GM21619 (cell line): Measurements from ENCODE around the gene MYO1D.
"Not testable (repeated sequence)": the region's sequence is repeated elsewhere in the genome, so short reads cannot be mapped to it uniquely, and the experiment has no call there.

ENCODE experiments used
- ATAC-seq: cut with Tn5 transposase; IDR thresholded peaks from one replicate; pipeline ENCODE4 v1.9.1; 2021; ENCODE audit not compliant: unreplicated experiment

Gene MYO1D

DNA sequence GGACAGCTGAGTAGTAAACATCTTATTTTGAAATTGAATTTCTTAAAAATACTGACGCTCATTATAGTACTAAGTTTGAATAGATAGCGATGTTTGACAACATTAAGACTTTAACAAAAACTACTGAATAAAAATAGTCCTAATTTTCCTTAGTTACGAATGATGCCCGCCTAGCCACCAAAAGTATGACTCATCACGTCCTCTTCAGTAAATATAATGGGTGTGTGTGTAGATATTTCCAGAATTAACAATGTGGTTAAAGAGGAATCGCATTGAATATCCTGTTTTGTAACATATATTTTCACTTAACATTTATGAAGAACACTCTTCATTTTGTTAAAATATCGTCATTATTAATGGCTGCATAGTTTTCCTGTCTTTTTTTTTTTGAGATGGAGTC is 187.6 kb downstream of the MYO1D start:
- ATAC-seq, result no peak

DNA sequence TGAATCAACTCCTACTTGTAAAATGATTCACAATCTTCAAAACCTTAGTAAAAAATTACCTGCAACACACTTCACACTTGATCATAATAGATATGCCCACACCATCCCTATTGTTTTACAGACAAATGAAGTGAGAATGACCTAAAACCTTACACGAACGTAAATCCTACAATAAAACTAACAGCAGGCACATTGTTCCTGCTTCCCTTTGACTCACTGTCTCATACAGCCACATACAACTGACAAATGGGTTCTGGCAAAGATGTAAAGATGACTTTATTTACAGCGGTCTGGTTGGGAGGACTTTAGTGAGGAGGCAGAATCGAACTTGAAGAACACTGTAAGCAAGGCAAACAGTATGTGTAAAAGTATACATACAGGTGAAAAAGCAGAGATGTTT is 188.7 kb downstream of the MYO1D start:
- ATAC-seq, result no peak

DNA sequence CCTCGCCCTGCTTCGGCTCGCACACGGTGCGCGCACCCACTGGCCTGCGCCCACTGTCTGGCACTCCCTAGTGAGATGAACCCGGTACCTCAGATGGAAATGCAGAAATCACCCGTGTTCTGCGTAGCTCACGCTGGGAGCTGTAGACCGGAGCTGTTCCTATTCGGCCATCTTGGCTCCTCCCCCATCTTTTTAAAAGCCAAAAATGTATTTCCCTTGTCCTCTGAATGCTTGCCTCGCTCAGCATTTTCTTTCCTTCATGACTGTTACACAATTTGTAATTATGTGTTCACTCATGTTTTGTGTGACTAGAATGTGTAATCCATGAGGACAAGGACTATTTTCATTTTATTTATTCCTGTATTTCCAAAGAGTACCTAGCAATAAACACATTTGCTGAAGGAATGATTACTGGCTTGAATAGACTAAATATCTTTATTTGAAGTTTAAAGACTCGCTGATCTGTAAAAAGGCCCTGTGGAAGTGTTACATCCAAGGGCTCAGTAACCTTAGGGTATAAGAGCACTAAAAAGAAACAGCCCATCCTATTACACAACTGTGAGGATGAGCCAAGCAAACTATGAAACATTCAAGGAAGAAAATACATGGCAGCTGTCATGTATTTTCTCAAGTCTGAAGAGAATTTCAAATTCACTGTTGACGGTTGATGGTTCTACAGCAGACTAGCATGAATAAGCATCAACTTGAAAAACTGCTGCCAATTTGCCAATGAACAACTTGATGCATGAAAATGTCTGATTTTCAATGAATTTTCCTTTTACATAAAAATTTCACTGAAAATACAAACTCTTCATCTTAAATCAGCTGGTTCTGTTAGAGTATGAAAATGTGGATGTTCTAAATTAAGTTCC is 192.6 kb downstream of the MYO1D start:
- ATAC-seq, result no peak

GRCh38 chr17:32673964-32674363 is 203.0 kb downstream of the MYO1D start:
- ATAC-seq, result no peak

GRCh38 chr17:32672711-32673110 is 204.2 kb downstream of the MYO1D start:
- ATAC-seq, result no peak

DNA sequence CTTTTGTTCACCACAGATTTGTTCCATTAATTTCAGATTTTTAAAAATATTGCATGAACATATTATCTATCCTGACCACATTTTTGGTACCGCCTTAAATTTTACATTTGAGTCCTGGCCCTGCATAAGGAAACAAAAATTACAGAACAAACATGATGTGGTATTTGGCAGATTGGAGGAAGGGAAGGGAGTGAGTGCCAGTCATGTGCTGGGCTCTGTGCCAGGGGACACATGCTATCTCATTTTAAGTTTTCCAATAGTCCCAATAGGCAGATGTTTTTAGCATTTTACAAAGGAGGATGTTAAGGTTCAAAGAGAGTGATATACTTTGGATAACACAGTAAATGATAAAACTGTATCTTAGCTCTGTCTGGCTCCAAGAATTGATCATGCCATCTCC is 205.0 kb downstream of the MYO1D start:
- ATAC-seq, result no peak

GRCh38 chr17:32664936-32665583 is 211.9 kb downstream of the MYO1D start:
- ATAC-seq, result no peak

DNA sequence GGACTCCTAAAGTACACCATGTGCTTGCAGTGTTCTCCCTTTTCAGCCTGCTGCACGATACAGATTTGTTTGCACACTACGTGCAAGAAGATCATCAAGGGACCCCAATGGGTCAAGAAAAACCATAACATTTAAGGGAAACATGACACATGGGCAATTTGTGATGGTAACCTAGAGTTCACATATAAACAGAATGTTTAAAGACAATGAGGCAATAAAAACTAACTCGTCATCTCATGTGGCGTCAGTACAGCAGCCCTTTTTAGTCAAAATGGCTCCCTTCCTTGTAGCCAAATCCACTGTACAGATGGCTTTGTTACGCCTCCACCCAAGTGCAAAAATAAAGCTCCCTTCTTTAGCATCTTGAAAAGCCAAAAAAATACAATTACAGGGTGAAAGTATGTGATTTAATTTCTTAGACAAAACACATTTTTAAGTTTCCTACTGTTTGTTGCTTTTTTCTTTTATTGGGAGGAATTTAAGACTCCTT is 216.4 kb downstream of the MYO1D start:
- ATAC-seq, result no peak

DNA sequence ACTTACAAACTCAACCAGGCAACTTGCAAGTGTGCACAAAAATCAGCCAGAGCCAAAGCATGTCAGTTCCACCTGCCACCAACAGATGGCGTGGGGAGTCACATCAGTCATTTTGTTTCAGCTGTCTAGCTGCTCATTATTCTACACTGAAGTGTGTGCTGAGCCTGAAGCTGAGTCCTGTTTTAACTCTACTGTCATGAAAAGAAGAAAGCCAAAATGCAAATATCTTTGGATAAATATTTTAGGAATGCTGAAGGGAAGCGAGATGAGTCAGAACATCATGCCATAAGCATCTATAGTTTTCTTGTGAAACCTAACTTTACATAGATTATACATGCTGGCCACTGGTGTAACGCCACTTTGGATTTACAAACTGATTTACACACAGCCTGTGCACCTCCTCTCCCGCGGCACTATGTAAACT is 217.5 kb downstream of the MYO1D start:
- peak; percentile 53 for ATAC-seq

DNA sequence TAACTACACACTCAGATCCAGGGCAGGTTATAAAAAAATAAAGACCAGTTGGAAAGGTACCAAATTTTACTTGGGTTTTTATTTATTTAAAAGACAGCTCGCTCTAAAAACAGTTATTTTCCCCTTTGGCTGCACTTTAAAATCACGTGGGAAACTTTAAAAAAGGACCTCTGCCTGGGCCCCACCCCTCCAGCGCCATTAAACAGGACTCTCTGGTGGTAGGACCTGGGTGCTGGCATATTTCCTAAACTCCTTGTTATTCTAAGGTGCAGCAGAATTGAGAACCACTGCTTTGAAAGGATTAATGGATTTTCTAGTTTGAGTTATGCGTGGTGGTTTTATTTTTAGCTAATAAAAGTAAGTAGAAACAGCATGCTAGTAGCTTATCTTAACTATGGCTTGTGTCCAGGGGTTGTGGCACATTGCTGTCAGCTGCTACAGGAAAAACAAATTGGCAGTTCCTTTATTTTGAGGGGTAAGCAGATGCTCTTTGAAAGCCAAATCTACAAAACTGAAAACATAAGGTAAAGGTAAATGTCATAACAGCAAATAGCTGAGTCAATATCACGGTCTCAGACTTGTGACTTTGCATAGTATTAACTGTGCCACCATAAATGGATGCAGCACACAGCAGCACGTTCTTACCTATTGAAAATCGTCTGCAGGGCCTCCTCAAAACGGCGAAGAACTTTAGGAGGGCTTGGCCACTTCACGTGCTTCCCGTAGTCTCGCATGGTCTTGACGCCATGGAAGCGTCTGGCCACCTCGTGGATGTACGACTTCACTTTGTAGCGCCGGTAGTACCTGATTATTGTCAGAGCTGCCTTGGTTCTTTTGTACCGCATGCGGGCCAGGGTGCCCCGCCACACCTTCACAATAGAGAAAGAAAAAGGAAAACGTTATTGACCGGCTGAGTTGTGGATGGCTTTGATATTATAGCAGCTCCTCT is 218.2 kb downstream of the MYO1D start:
- ATAC-seq, result no peak

GRCh38 chr17:32656886-32657285 is 220.0 kb downstream of the MYO1D start:
- ATAC-seq, result no peak

DNA sequence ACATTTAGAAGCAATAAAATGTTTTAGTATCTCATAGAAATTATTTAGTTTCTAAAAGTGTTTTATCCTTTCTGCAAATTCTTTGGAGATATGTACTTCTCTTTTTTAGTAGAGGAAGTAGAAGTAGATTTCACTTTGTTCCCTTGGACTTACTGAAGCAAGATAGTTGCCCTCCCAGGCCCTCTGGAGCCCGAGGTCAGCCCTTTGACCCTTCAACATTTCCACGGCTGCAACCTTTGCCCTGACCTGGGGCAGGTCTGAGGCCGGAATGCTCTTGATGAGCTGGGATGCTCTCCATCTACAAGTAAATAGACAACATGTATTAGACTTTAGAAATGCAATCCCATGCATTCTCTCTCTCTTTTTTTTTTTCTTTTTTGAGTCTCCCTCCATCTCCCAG is 222.6 kb downstream of the MYO1D start:
- no peak for ATAC-seq

- ATAC-seq, result no peak
Measured at GRCh38 chr17:32651084-32651483, 225.8 kb downstream of the MYO1D start.

- no peak for ATAC-seq
Measured at GRCh38 chr17:32648450-32648849, 228.5 kb downstream of the MYO1D start.

- no peak for ATAC-seq
Measured at GRCh38 chr17:32646941-32647340, 230.0 kb downstream of the MYO1D start.

GRCh38 chr17:32641514-32641913 is 235.4 kb downstream of the MYO1D start:
- ATAC-seq, result not testable (repeated sequence)

DNA sequence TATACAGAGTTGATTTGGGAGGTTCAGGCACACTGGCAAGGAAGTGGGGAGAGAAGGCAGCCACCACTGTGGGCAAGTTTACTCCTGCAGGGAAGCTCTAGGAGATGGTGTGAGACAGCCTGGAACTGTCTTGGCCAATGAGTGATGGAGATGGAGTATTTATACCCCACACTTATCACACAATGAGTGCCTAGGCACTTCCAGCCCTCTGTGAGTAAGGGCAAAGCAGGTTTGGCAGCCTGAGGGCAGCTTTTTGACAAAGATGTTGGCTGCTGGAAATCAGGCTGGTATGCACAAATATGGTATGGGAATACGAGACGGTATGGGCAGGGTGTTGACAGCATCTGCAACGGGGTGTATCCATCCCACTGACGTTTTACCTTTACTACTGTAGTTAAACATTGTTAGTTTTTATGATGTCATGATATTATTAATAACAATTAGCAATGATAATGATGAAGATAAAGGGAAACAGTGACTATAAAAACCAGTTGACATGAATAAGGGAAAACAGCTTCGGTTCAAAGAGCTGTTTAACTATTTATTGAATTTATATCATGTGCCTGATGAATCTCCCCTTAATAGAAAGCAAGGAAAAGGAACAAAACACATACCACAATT is 240.2 kb downstream of the MYO1D start:
- ATAC-seq, result no peak

DNA sequence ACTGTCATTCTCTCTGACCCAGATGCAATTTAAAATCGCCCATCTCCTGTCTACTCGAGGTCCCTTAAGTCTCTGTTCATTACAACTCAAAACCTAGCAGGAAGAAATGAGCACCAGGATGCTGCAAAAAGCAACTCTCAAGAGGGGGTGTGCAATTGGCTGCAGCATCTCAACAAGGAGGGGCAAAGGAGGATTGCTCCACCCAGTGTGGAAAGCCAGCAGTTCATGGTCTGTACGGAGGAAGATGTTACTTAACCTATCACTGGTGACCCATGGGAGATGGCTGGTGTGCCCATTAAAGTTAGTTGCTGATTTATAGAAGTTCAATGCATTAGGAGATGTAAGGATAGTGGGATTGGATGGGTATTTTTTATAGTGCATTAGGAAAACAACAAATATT is 242.8 kb downstream of the MYO1D start:
- no peak for ATAC-seq

GRCh38 chr17:32631341-32632096 is 245.4 kb downstream of the MYO1D start:
- no peak for ATAC-seq

DNA sequence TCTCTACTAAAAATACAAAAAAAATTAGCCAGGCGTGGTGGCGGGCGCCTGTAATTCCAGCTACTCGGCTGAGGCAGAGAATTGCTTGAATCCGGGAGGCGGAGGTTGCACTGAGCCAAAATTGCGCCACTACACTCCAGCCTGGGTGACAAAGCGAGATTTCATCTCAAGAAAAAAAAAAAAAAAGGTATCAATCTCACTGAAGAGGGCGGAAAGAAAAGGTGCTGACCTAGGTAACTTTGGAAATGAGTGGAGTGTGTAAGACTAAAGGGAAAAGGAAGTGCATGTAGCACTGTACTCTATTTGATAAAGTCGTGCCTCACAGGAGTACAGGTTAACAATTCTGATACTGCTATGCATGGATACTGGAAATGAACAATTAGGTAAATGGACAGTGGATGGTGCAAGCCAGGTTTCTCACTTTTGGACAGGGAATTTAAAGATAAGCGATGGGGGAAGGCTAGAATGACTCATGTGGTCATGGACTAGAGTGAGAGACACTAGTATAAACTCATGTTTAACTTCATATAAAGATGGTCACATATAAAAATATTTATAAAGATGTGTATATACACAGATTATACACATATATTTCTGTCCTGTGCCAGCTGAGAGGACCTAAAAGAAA is 247.2 kb downstream of the MYO1D start:
- ATAC-seq, result no peak
